ENCODE measurements around the gene PMM2.

The PMM2 gene

GRCh38 chr16:8761078-8761477, 36.6 kb upstream of the PMM2 start:
- no peaks in the 10 kb centered on the region for H3K9me3 ChIP-seq (replicated peaks in 1 of 11)
- no peak overlapping the region for H3K4me3 ChIP-seq
- H3K4me1 ChIP-seq: peaks cover 0 to 4% (median 0%) of the 10 kb centered on the region in 10 experiments; a peak in 2 of 20 replicates
- peaks cover 0 to 40% (median 9%) of the 10 kb centered on the region in 11 experiments; a peak in 9 of 22 replicates for H3K36me3 ChIP-seq
- H3K4me2 ChIP-seq: no peak overlapping the region
- H4K20me1 ChIP-seq: no peaks in the 10 kb centered on the region
- no peak for TF ChIP-seq Cebpa-rat (IDR thresholded peaks at IDR 0.05)
- H3K9ac ChIP-seq: no peak overlapping the region
- no peak overlapping the region for H3K27ac ChIP-seq
- H3K27me3 ChIP-seq: no peaks in the 10 kb centered on the region

- H3K4me2 ChIP-seq: no peak overlapping the region
- no peak overlapping the region for H3K27ac ChIP-seq
- peaks cover 0 to 5% (median 0%) of the 10 kb centered on the region in 10 experiments; a peak in 2 of 20 replicates for H3K4me1 ChIP-seq
- no peaks in the 10 kb centered on the region for H3K27me3 ChIP-seq
- no peak for TF ChIP-seq Cebpa-rat (IDR thresholded peaks at IDR 0.05)
- no peaks in the 10 kb centered on the region for H4K20me1 ChIP-seq
- H3K9ac ChIP-seq: no peak overlapping the region
- peaks cover 0 to 50% (median 13%) of the 10 kb centered on the region in 11 experiments; a peak in 11 of 22 replicates for H3K36me3 ChIP-seq
- H3K9me3 ChIP-seq (replicated peaks in 1 of 11): no peaks in the 10 kb centered on the region
- no peak overlapping the region for H3K4me3 ChIP-seq
Observed at GRCh38 chr16:8762254-8762653, 35.4 kb upstream of the PMM2 start.

GRCh38 chr16:8763083-8763482, 34.6 kb upstream of the PMM2 start:
- H3K27ac ChIP-seq: no peak overlapping the region
- peaks cover 2 to 51% (median 18%) of the 10 kb centered on the region in 11 experiments; a peak in 14 of 22 replicates for H3K36me3 ChIP-seq
- no peak overlapping the region for H3K4me3 ChIP-seq
- H3K9ac ChIP-seq: no peak overlapping the region
- H4K20me1 ChIP-seq: no peaks in the 10 kb centered on the region; a peak in 1 of 22 replicates
- peaks cover 0 to 5% (median 0%) of the 10 kb centered on the region in 10 experiments; a peak in 2 of 20 replicates for H3K4me1 ChIP-seq
- no peaks in the 10 kb centered on the region for H3K27me3 ChIP-seq
- no peaks in the 10 kb centered on the region for H3K9me3 ChIP-seq (replicated peaks in 1 of 11)
- no peak overlapping the region for H3K4me2 ChIP-seq
- no peak for TF ChIP-seq Cebpa-rat (IDR thresholded peaks at IDR 0.05)

GRCh38 chr16:8763899-8764298, 33.7 kb upstream of the PMM2 start:
- H4K20me1 ChIP-seq: no peaks in the 10 kb centered on the region; a peak in 1 of 22 replicates
- H3K27me3 ChIP-seq: no peaks in the 10 kb centered on the region
- H3K9me3 ChIP-seq (replicated peaks in 1 of 11): no peaks in the 10 kb centered on the region
- H3K27ac ChIP-seq: no peak overlapping the region
- H3K4me3 ChIP-seq: no peak overlapping the region
- H3K36me3 ChIP-seq: peaks cover 10 to 55% (median 26%) of the 10 kb centered on the region in 11 experiments; a peak in 15 of 22 replicates
- H3K4me2 ChIP-seq: no peak overlapping the region
- H3K9ac ChIP-seq: no peak overlapping the region
- peaks cover 0 to 5% (median 0%) of the 10 kb centered on the region in 10 experiments; a peak in 2 of 20 replicates for H3K4me1 ChIP-seq
- TF ChIP-seq Cebpa-rat (IDR thresholded peaks at IDR 0.05): no peak

- Histone ChIP-seq H3K9ac (no peak overlapping the region), H3K27me3 (no peaks in the 10 kb centered on the region), H3K4me1 (peaks cover 0 to 5% (median 0%) of the 10 kb centered on the region in 10 experiments; a peak in 2 of 20 replicates), H4K20me1 (no peaks in the 10 kb centered on the region; a peak in 1 of 22 replicates), H3K9me3 (replicated peaks in 1 of 11) (no peaks in the 10 kb centered on the region), H3K4me3 (no peak overlapping the region), H3K36me3 (peaks cover 12 to 62% (median 29%) of the 10 kb centered on the region in 11 experiments; a peak in 16 of 22 replicates), H3K27ac (no peak overlapping the region), H3K4me2 (no peak overlapping the region)
- no peak for TF ChIP-seq Cebpa-rat (IDR thresholded peaks at IDR 0.05)
Observed at GRCh38 chr16:8764525-8765250, 33.0 kb upstream of the PMM2 start.

- H3K27me3 ChIP-seq: no peaks in the 10 kb centered on the region
- H3K27ac ChIP-seq: no peak overlapping the region
- H3K9me3 ChIP-seq (replicated peaks in 1 of 11): no peaks in the 10 kb centered on the region
- H3K4me1 ChIP-seq: peaks cover 0 to 5% (median 0%) of the 10 kb centered on the region in 10 experiments; a peak in 2 of 20 replicates
- H3K36me3 ChIP-seq: peaks cover 11 to 66% (median 24%) of the 10 kb centered on the region in 11 experiments; a peak in 16 of 22 replicates
- H3K9ac ChIP-seq: no peak overlapping the region
- no peaks in the 10 kb centered on the region; a peak in 1 of 22 replicates for H4K20me1 ChIP-seq
- H3K4me3 ChIP-seq: no peak overlapping the region
- TF ChIP-seq Cebpa-rat (IDR thresholded peaks at IDR 0.05): no peak
- no peak overlapping the region for H3K4me2 ChIP-seq
Observed at GRCh38 chr16:8767176-8767575, 30.5 kb upstream of the PMM2 start.

- no peak overlapping the region for H3K4me3 ChIP-seq
- no peak overlapping the region for H3K4me2 ChIP-seq
- peaks cover 0 to 5% (median 0%) of the 10 kb centered on the region in 10 experiments; a peak in 2 of 20 replicates for H3K4me1 ChIP-seq
Observed at GRCh38 chr16:8768283-8768682, 29.4 kb upstream of the PMM2 start.

GRCh38 chr16:8768692-8769091, 28.9 kb upstream of the PMM2 start:
- Histone ChIP-seq H3K4me1 (peaks cover 0 to 5% (median 0%) of the 10 kb centered on the region in 10 experiments; a peak in 2 of 20 replicates), H3K4me2 (no peak overlapping the region), H3K9ac (no peak overlapping the region), H3K36me3 (peaks cover 12 to 79% (median 35%) of the 10 kb centered on the region in 11 experiments; a peak in 16 of 22 replicates), H3K4me3 (no peak overlapping the region), H4K20me1 (no peaks in the 10 kb centered on the region; a peak in 1 of 22 replicates), H3K27me3 (no peaks in the 10 kb centered on the region), H3K27ac (no peak overlapping the region), H3K9me3 (replicated peaks in 1 of 11) (no peaks in the 10 kb centered on the region)
- no peak for TF ChIP-seq Cebpa-rat (IDR thresholded peaks at IDR 0.05)

More at GRCh38 chr16:8768283-8768682, 29.4 kb upstream of the PMM2 start:
- H3K27ac ChIP-seq: no peak overlapping the region
- H3K27me3 ChIP-seq: no peaks in the 10 kb centered on the region
- no peak for TF ChIP-seq Cebpa-rat (IDR thresholded peaks at IDR 0.05)
- H4K20me1 ChIP-seq: no peaks in the 10 kb centered on the region; a peak in 1 of 22 replicates
- no peaks in the 10 kb centered on the region for H3K9me3 ChIP-seq (replicated peaks in 1 of 11)
- H3K9ac ChIP-seq: no peak overlapping the region
- peaks cover 12 to 77% (median 32%) of the 10 kb centered on the region in 11 experiments; a peak in 16 of 22 replicates for H3K36me3 ChIP-seq

GRCh38 chr16:8773537-8773936, 24.1 kb upstream of the PMM2 start:
- Histone ChIP-seq H3K4me1 (no peaks in the 10 kb centered on the region), H3K4me3 (no peak overlapping the region), H4K20me1 (no peaks in the 10 kb centered on the region), H3K36me3 (peaks cover 28 to 81% (median 51%) of the 10 kb centered on the region in 11 experiments), H3K27me3 (no peaks in the 10 kb centered on the region), H3K9ac (no peak overlapping the region), H3K27ac (no peak overlapping the region), H3K9me3 (replicated peaks in 1 of 11) (no peaks in the 10 kb centered on the region), H3K4me2 (no peak overlapping the region)
- TF ChIP-seq Cebpa-rat (IDR thresholded peaks at IDR 0.05): no peak

All from BLaER1 treated with 17β-estradiol and CSF1 and Interleukin-3, amounts not matched to agents 10 nM and 100 nM (cell line).